Measurements from ENCODE around the gene TAOK2.

- TF ChIP-seq CTCF (IDR thresholded peaks at IDR 0.05) (no peak), POLR2A (IDR thresholded peaks at IDR 0.05) (no peak)
Observed at GRCh38 chr16:30031477-30031918, 57.8 kb downstream of the TAOK2 start.
